IPS DF 6.9 (cell line): ENCODE measurements around the gene SLC6A18.
"Not testable (repeated sequence)": the region's sequence is repeated elsewhere in the genome, so short reads cannot be mapped to it uniquely, and the experiment has no call there.

Source experiments
- DNase-seq: peaks from one replicate; pipeline ENCODE4 v3.0.0-alpha.2; 2013; ENCODE audit warnings: low read depth, low spot score
- H3K27ac ChIP-seq: one replicate; pipeline ENCODE4 v1.5.1; 2013; ENCODE audit warnings: low read length, control low read depth
- H3K27me3 ChIP-seq: 2 replicates; pipeline ENCODE4 v1.6.1; 2013; ENCODE audit warnings: mild to moderate bottlenecking, low read length; ENCODE audit not compliant: control insufficient read depth, insufficient read depth
- H3K36me3 ChIP-seq: 2 replicates; pipeline ENCODE4 v1.6.1; 2013; ENCODE audit warnings: low read length; ENCODE audit not compliant: control insufficient read depth, insufficient read depth
- H3K4me1 ChIP-seq: 2 replicates; pipeline ENCODE4 v1.6.1; 2013; ENCODE audit warnings: low read length; ENCODE audit not compliant: control insufficient read depth, insufficient read depth
- H3K4me3 ChIP-seq: 2 replicates; pipeline ENCODE4 v1.5.1; 2013; ENCODE audit warnings: mild to moderate bottlenecking, low read length
- H3K9me3 ChIP-seq: 2 replicates; pipeline ENCODE4 v1.6.1; 2013; ENCODE audit warnings: low read length, inconsistent platforms; ENCODE audit not compliant: control insufficient read depth, insufficient read depth
- WGBS: extraction: QIAGEN DNeasy Blood & Tissue Kit; methylation state at CpG from one replicate; pipeline ENCODE4 v1.1.7; 2013; ENCODE audit warnings: mixed read lengths, missing lambda C conversion rate; ENCODE audit not compliant: insufficient read length, insufficient coverage; 5-methylcytosine and 5-hydroxymethylcytosine counted together

SLC6A18 gene

GRCh38 chr5:1222621-1223277 is 2.4 kb upstream of the SLC6A18 start:
- Histone ChIP-seq H3K9me3 (no peaks in the 10 kb centered on the region), H3K4me1 (no peaks in the 10 kb centered on the region; the same call in 1 of the 2 replicates), H3K27me3 (no peaks in the 10 kb centered on the region), H3K27ac (no peak overlapping the region), H3K4me3 (no peak overlapping the region), H3K36me3 (no peaks in the 10 kb centered on the region)
- DNase-seq: no peak
- no CpG with 5 or more reads among the region's 27 CpGs for WGBS

- no peak for DNase-seq
- H3K4me3 ChIP-seq: no peak overlapping the region
- H3K36me3 ChIP-seq: no peaks in the 10 kb centered on the region
- WGBS: no CpG with 5 or more reads among the region's 12 CpGs
- no peaks in the 10 kb centered on the region for H3K27me3 ChIP-seq
- no peak overlapping the region for H3K27ac ChIP-seq
- no peaks in the 10 kb centered on the region for H3K9me3 ChIP-seq
- H3K4me1 ChIP-seq: no peaks in the 10 kb centered on the region; the same call in 1 of the 2 replicates
Measured at GRCh38 chr5:1223278-1223670, 1.9 kb upstream of the SLC6A18 start.

- Histone ChIP-seq H3K4me3 (no peak overlapping the region), H3K4me1 (no peaks in the 10 kb centered on the region; the same call in 1 of the 2 replicates), H3K27ac (no peak overlapping the region), H3K9me3 (no peaks in the 10 kb centered on the region), H3K36me3 (no peaks in the 10 kb centered on the region), H3K27me3 (no peaks in the 10 kb centered on the region)
- no peak for DNase-seq
- no CpG with 5 or more reads among the region's 15 CpGs for WGBS
Measured at GRCh38 chr5:1224631-1225030, 550 bp upstream of the SLC6A18 start.

GRCh38 chr5:1226231-1226630 is 1.1 kb downstream of the SLC6A18 start:
- Histone ChIP-seq H3K4me1 (no peaks in the 10 kb centered on the region; the same call in 1 of the 2 replicates), H3K9me3 (no peaks in the 10 kb centered on the region), H3K27ac (no peak overlapping the region), H3K4me3 (no peak overlapping the region), H3K36me3 (peaks cover 2% of the 10 kb centered on the region; the same call in 1 of the 2 replicates), H3K27me3 (no peaks in the 10 kb centered on the region)
- DNase-seq: no peak
- WGBS: no CpG with 5 or more reads among the region's 12 CpGs

- Histone ChIP-seq H3K4me3 (no peak overlapping the region), H3K9me3 (no peaks in the 10 kb centered on the region), H3K4me1 (no peaks in the 10 kb centered on the region; the same call in 1 of the 2 replicates), H3K36me3 (peaks cover 2% of the 10 kb centered on the region; the same call in 1 of the 2 replicates), H3K27me3 (no peaks in the 10 kb centered on the region), H3K27ac (no peak overlapping the region)
- no peak for DNase-seq
- no CpG with 5 or more reads among the region's 50 CpGs for WGBS
Measured at GRCh38 chr5:1226839-1227581, 1.8 kb downstream of the SLC6A18 start.

GRCh38 chr5:1227667-1228066 is 2.5 kb downstream of the SLC6A18 start:
- Histone ChIP-seq H3K27ac (no peak overlapping the region), H3K4me1 (no peaks in the 10 kb centered on the region; the same call in 1 of the 2 replicates), H3K36me3 (peaks cover 2% of the 10 kb centered on the region; the same call in 1 of the 2 replicates), H3K27me3 (no peaks in the 10 kb centered on the region), H3K4me3 (no peak overlapping the region), H3K9me3 (no peaks in the 10 kb centered on the region)
- no peak for DNase-seq
- no CpG with 5 or more reads among the region's 14 CpGs for WGBS

GRCh38 chr5:1228120-1228519 is 2.9 kb downstream of the SLC6A18 start:
- no peak overlapping the region for H3K27ac ChIP-seq

GRCh38 chr5:1229023-1229422 is 3.8 kb downstream of the SLC6A18 start:
- no CpG with 5 or more reads among the region's 11 CpGs for WGBS
- not testable (repeated sequence) for H3K36me3 ChIP-seq, H3K27ac ChIP-seq, DNase-seq, H3K27me3 ChIP-seq, H3K9me3 ChIP-seq, H3K4me1 ChIP-seq, H3K4me3 ChIP-seq

More at GRCh38 chr5:1228120-1228519, 2.9 kb downstream of the SLC6A18 start:
- no CpG with 5 or more reads among the region's 15 CpGs for WGBS
- DNase-seq: no peak
- no peaks in the 10 kb centered on the region for H3K27me3 ChIP-seq
- H3K9me3 ChIP-seq: no peaks in the 10 kb centered on the region
- H3K4me3 ChIP-seq: no peak overlapping the region
- no peaks in the 10 kb centered on the region; the same call in 1 of the 2 replicates for H3K4me1 ChIP-seq
- peaks cover 2% of the 10 kb centered on the region; the same call in 1 of the 2 replicates for H3K36me3 ChIP-seq

GRCh38 chr5:1229822-1230221 is 4.6 kb downstream of the SLC6A18 start:
- DNase-seq: no peak
- no peaks in the 10 kb centered on the region; the same call in 1 of the 2 replicates for H3K4me1 ChIP-seq
- H3K36me3 ChIP-seq: peaks cover 2% of the 10 kb centered on the region; the same call in 1 of the 2 replicates
- H3K27ac ChIP-seq: no peak overlapping the region
- no CpG with 5 or more reads among the region's 7 CpGs for WGBS
- H3K4me3 ChIP-seq: no peak overlapping the region
- H3K9me3 ChIP-seq: no peaks in the 10 kb centered on the region
- H3K27me3 ChIP-seq: no peaks in the 10 kb centered on the region

- WGBS: no CpG with 5 or more reads among the region's 17 CpGs
- no peaks in the 10 kb centered on the region for H3K27me3 ChIP-seq
Measured at GRCh38 chr5:1230551-1230950, 5.4 kb downstream of the SLC6A18 start.

More at GRCh38 chr5:1230551-1230950, 5.4 kb downstream of the SLC6A18 start:
- Histone ChIP-seq H3K4me3 (no peak overlapping the region), H3K9me3 (no peaks in the 10 kb centered on the region), H3K36me3 (peaks cover 2% of the 10 kb centered on the region; the same call in 1 of the 2 replicates), H3K4me1 (no peaks in the 10 kb centered on the region; the same call in 1 of the 2 replicates), H3K27ac (no peak overlapping the region)
- DNase-seq: no peak
